IMR-90 (cell line): ENCODE results near the gene CELA2A. TPM values are rescaled to one million over a fixed set of nuclear protein-coding genes. Genes with fewer than 3 reads are reported as not detected.

Experiments
- ATAC-seq: fragments of 200-7000 bp; cut with Tn5 transposase; 2 replicates; pipeline ENCODE4 v1.9.1; 2020; ENCODE audit warnings: low read depth, mild to moderate bottlenecking, moderate library complexity
- BruUV-seq: library from RNA; stranded (reverse); fragments of 400-500 nt; replicated peaks from 2 replicates; lab custom pipeline; 2021; lab: Mats Ljungman, UMichigan
- CTCF ChIA-PET: fragments of 300-600 bp; formaldehyde crosslinking; extraction: SDS; loops from one replicate; lab custom pipeline; 2021; ENCODE audit warnings: antibody characterized with exemption; lab: Yijun Ruan, JAX
- POLR2A ChIA-PET: fragments of 300-600 bp; sonication (Branson Sonifier 250); formaldehyde crosslinking; loops from one replicate; lab custom pipeline; 2022; ENCODE audit warnings: antibody characterized with exemption; ENCODE audit not compliant: unreplicated experiment; lab: Charles Lee
- DNase-seq: peaks from one replicate; pipeline ENCODE4 v3.0.0; 2013
- H2AFZ ChIP-seq: replicated peaks from 2 replicates; pipeline ENCODE3; 2013; ENCODE audit warnings: low read length, mild to moderate bottlenecking; ENCODE audit not compliant: poor library complexity
- H2AK5ac ChIP-seq: 2 replicates; pipeline ENCODE4 v1.6.1; 2013; ENCODE audit warnings: low read depth, low read length, inconsistent platforms
- H2AK9ac ChIP-seq: replicated peaks from 2 replicates; pipeline ENCODE3; 2013; ENCODE audit warnings: mild to moderate bottlenecking, low read depth, low read length, moderate library complexity; ENCODE audit not compliant: poor library complexity
- H2BK120ac ChIP-seq: 2 replicates; pipeline ENCODE4 v1.6.1; 2013; ENCODE audit warnings: low read depth, low read length, inconsistent platforms
- H2BK15ac ChIP-seq: 3 replicates; pipeline ENCODE4 v1.6.1; 2013; ENCODE audit warnings: low read depth, low read length, inconsistent platforms
- H2BK20ac ChIP-seq: 2 replicates; pipeline ENCODE4 v1.6.1; 2013; ENCODE audit warnings: low read depth, mild to moderate bottlenecking, inconsistent platforms, low read length, moderate library complexity
- H2BK5ac ChIP-seq: 2 replicates; pipeline ENCODE4 v1.6.1; 2013; ENCODE audit warnings: mild to moderate bottlenecking, low read depth, low read length, inconsistent platforms; ENCODE audit not compliant: poor library complexity, severe bottlenecking
- H3K14ac ChIP-seq: replicated peaks from 2 replicates; pipeline ENCODE4 v1.6.1; 2013; ENCODE audit warnings: low read depth, low read length, inconsistent platforms
- H3K18ac ChIP-seq: 2 replicates; pipeline ENCODE4 v1.6.1; 2013; ENCODE audit warnings: low read depth, low read length, control low read depth
- H3K23ac ChIP-seq: 2 replicates; pipeline ENCODE4 v1.6.1; 2013; ENCODE audit warnings: low read depth, low read length, inconsistent platforms
- H3K27ac ChIP-seq: 2 replicates; pipeline ENCODE4 v1.5.1; 2013; ENCODE audit warnings: mild to moderate bottlenecking, control low read depth, low read length; ENCODE audit not compliant: insufficient read depth
- H3K27me3 ChIP-seq: 2 replicates; pipeline ENCODE4 v1.6.1; 2013; ENCODE audit warnings: low read length; ENCODE audit not compliant: control insufficient read depth, insufficient read depth
- H3K36me3 ChIP-seq: 2 replicates; pipeline ENCODE4 v1.6.1; 2013; ENCODE audit warnings: low read length, mixed read lengths; ENCODE audit not compliant: control insufficient read depth, insufficient read depth
- H3K4ac ChIP-seq: 2 replicates; pipeline ENCODE4 v1.6.1; 2013; ENCODE audit warnings: low read depth, low read length, inconsistent platforms
- H3K4me1 ChIP-seq: 2 replicates; pipeline ENCODE4 v1.6.1; 2013; ENCODE audit warnings: low read length, mixed read lengths; ENCODE audit not compliant: control insufficient read depth, insufficient read depth
- H3K4me2 ChIP-seq: 2 replicates; pipeline ENCODE4 v1.6.1; 2013; ENCODE audit warnings: low read depth, mild to moderate bottlenecking, control low read depth, low read length, moderate library complexity
- H3K4me3 ChIP-seq: 2 replicates; pipeline ENCODE4 v1.5.1; 2013; ENCODE audit warnings: low read depth, mild to moderate bottlenecking, control low read depth, low read length, moderate library complexity; ENCODE audit not compliant: insufficient read depth
- H3K56ac ChIP-seq: 2 replicates; pipeline ENCODE4 v1.6.1; 2013; ENCODE audit warnings: low read length, inconsistent platforms; ENCODE audit not compliant: insufficient read depth; ENCODE audit errors: extremely low read depth
- H3K79me1 ChIP-seq, 2 experiments: 2 replicates each; pipeline ENCODE4 v1.6.1; 2013; ENCODE audit warnings: low read length in 2 of 2, inconsistent platforms in 1 of 2, low read depth in 1 of 2
- H3K9ac ChIP-seq: 2 replicates; pipeline ENCODE4 v1.6.1; 2013; ENCODE audit warnings: low read depth, low read length, control low read depth
- H3K9me1 ChIP-seq: 2 replicates; pipeline ENCODE4 v1.6.1; 2013; ENCODE audit warnings: low read length, inconsistent platforms; ENCODE audit not compliant: insufficient read depth
- H3K9me3 ChIP-seq: 2 replicates; pipeline ENCODE4 v1.6.1; 2013; ENCODE audit warnings: low read length; ENCODE audit not compliant: control insufficient read depth, insufficient read depth
- H4K20me1 ChIP-seq: 2 replicates; pipeline ENCODE4 v1.6.1; 2013; ENCODE audit warnings: low read length, inconsistent platforms; ENCODE audit not compliant: insufficient read depth
- H4K5ac ChIP-seq: 2 replicates; pipeline ENCODE4 v1.6.1; 2013; ENCODE audit warnings: mild to moderate bottlenecking, low read depth, low read length, control low read depth
- H4K8ac ChIP-seq, 2 experiments: 2 replicates each; pipeline ENCODE4 v1.6.1; 2013; ENCODE audit warnings: low read depth in 2 of 2, low read length in 2 of 2, control low read depth in 1 of 2, inconsistent platforms in 1 of 2
- H4K91ac ChIP-seq: 2 replicates; pipeline ENCODE4 v1.6.1; 2013; ENCODE audit warnings: low read depth, low read length, inconsistent platforms; ENCODE audit not compliant: insufficient read depth
- WGBS, 2 experiments: methylation state at CpG; one replicate each; pipeline versions ENCODE4 v1.1.5 to v1.1.7; 2013; ENCODE audit warnings: missing lambda C conversion rate in 2 of 2; ENCODE audit not compliant: insufficient read length in 1 of 2; ENCODE audit errors: extremely low coverage in 2 of 2; 5-methylcytosine and 5-hydroxymethylcytosine counted together
- dilution Hi-C: fragments of 300-500 bp; cut with HindIII; formaldehyde crosslinking; loops from one replicate; pipeline ENCODE4 v1.14.3; 2018; ENCODE audit warnings: low sequenced_read_pairs; ENCODE audit not compliant: unreplicated experiment
- in situ Hi-C: fragments of 300-500 bp; cut with MboI; formaldehyde crosslinking; loops from 3 replicates; pipeline ENCODE4 v1.14.3; 2019; ENCODE audit warnings: low sequenced_read_pairs, inconsistent platforms, mixed read lengths
- intact Hi-C: fragments of 100-400 bp; cut with micrococcal nuclease; formaldehyde crosslinking; loops from 2 replicates; pipeline ENCODE4 v1.10.0; 2022
- polyA plus RNA-seq, 3 experiments: library from polyadenylated mRNA; depleted of rRNA; stranded (reverse); fragments of >200 nt; gene quantifications; 2 replicates each; pipeline ENCODE4 v1.2.3, GENCODE V29; 2012; ENCODE audit warnings: low replicate concordance in 1 of 3
- total RNA-seq: library from RNA; depleted of rRNA; stranded (reverse); fragments of >200 nt; gene quantifications from 2 replicates; pipeline ENCODE4 v1.2.3, GENCODE V29; 2012
- TF ChIP-seq, protein P1 (sequence below): fragments of 150-350 bp; IDR thresholded peaks from 2 replicates; pipeline ENCODE4 v1.6.1; 2016; ENCODE audit warnings: low read depth, mild to moderate bottlenecking, low read length, moderate library complexity, borderline replicate concordance

CELA2A gene
- total and polyA plus RNA-seq, 2 of the 4 experiments (the other 2 are of a cell fraction), result not detected

DNA sequence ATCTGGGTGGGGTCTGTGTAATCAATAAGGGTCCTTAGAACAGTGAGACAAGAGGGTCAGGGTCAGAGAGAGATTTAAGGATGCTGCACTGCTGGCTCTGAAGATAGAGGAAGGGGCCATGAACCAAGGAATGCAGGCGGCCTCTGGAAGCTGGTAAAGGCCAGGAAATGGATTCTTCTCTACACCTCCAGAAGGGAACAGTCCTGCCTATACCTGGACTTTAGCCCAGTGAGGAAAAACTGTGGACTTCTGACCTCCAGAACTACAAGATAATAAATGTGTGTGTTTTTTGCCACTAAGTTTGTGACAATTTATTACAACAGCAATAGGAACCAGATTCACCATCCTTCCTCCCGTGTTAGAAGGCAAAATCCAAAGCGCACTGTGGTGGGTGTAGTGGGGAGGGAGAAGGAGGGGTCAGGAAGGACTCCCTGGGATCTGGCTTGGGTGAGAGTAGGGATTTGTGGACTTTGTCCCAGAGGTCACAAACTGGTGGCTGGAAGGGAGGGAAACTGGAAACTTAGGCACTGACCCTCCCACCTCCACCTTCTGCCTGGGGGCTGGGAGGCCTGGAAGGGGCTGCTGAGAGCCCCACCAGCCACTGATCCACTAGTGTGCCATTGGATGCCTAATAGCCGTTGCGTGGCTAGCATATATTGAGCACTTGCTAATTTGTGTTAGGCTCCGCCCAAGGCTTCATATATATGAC is 5.4 kb upstream of the CELA2A start:
- Histone ChIP-seq H3K4ac (no peak overlapping the region), H3K9me3 (peaks cover 4% of the 10 kb centered on the region), H3K4me2 (no peak overlapping the region), H3K18ac (no peak overlapping the region), H4K20me1 (no peaks in the 10 kb centered on the region), H3K14ac (no peak overlapping the region), H3K27me3 (peaks cover 14% of the 10 kb centered on the region; the same call in 1 of the 2 replicates), H2AK5ac (no peak overlapping the region), H4K91ac (no peak overlapping the region), H3K56ac (no peak overlapping the region), H3K79me1 (no peaks in the 10 kb centered on the region), H3K9me1 (no peaks in the 10 kb centered on the region), H3K23ac (no peak overlapping the region), H3K4me1 (0 out of 2 replicates have a peak, but pooled peaks cover 4% of the 10 kb centered on the region), H4K5ac (no peak overlapping the region), H2BK5ac (no peak overlapping the region), H4K8ac (no peak overlapping the region), H2BK20ac (no peak overlapping the region), H2BK120ac (no peak overlapping the region), H2AK9ac (no peak overlapping the region), H2BK15ac (no peak overlapping the region), H2AFZ (no peak overlapping the region), H3K4me3 (no peak overlapping the region), H3K27ac (no peak overlapping the region), H3K36me3 (no peaks in the 10 kb centered on the region), H3K9ac (no peak overlapping the region)
- intact Hi-C loops, result no loop called here
- 90% methylated on average over 2 of the region's 6 CpGs; no CpG with 5 or more reads in 1 of the 2 experiments for WGBS, 2 experiments
- in situ Hi-C loops, result no loop called here
- DNase-seq, result no peak
- dilution Hi-C loops, result no loop called here
- ChIA-PET POLR2A (no interaction called here), CTCF (no interaction called here)
- BruUV-seq, result no TSS peak
- ATAC-seq, result no peak
- TF ChIP-seq, protein P1, sequence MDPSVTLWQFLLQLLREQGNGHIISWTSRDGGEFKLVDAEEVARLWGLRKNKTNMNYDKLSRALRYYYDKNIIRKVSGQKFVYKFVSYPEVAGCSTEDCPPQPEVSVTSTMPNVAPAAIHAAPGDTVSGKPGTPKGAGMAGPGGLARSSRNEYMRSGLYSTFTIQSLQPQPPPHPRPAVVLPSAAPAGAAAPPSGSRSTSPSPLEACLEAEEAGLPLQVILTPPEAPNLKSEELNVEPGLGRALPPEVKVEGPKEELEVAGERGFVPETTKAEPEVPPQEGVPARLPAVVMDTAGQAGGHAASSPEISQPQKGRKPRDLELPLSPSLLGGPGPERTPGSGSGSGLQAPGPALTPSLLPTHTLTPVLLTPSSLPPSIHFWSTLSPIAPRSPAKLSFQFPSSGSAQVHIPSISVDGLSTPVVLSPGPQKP, result no peak
